ENCODE measurements around the gene BOD1.

GRCh38 chr5:173642895-173643481, 26.5 kb upstream of the BOD1 start:
- TF ChIP-seq RAD21 (IDR thresholded peaks at IDR 0.05; ENCODE audit: insufficient read depth, low read depth, low read length) = no peak
- TF ChIP-seq ATF3 (IDR thresholded peaks at IDR 0.05; ENCODE audit: borderline replicate concordance, extremely low read depth, low read depth, low read length) = no peak
- no peak for TF ChIP-seq POLR2A (IDR thresholded peaks at IDR 0.05; ENCODE audit: low read depth, low read length)
- no peak for TF ChIP-seq GABPA (IDR thresholded peaks at IDR 0.05; ENCODE audit: low read depth)

All from GM12878 (cell line).